GM19099 (cell line): ENCODE data around the gene C19orf25.

ENCODE experiments used
- POLR2A ChIP-seq: IDR thresholded peaks from 3 replicates; pipeline ENCODE4 v1.6.1; 2011; ENCODE audit warnings: low read depth; ENCODE audit not compliant: insufficient read length; ENCODE audit errors: extremely low read depth

C19orf25 gene

DNA sequence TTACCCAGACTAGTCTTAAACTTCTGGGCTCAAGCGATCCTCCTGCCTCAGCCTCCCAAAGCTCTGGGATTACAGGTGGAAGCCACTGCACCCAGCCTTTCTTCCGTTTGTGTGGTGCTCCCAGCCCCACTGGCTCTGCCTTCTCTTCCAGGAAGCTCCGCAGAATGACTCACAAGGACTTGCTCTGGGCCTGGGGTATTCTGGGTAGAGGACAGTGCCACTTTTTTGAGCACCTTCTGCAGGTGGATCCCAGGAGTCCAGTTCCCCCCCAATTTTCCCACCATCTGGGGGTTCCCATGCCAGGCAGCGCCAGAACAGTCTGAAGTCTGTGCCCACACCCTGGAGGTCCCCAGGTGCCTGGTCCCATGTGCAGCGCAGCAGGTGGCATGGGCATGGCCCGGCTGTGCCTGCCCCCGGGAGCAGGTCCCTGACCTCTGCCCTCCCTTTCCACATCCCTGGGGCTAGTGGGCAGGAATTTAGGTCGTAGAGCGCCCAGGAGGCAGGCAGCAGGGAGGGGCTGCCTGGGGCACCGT lies 13.5 kb upstream of the C19orf25 start:
- no peak for TF ChIP-seq POLR2A

DNA sequence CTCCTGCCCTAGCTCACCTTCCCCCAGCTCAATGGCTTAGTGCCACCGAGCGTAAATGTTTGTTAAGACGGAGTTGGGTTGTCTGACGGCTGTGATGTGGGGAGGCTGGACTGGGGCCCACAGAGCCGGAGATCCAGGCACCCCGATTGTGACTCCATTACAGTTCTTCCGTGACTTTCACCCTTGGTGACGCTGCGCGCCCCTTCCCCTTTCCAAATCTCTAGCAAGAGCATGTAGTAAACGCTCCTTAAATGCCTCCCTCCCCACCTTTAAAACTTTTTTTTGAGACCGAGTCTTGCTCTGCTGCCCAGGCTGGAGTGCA lies 12.8 kb upstream of the C19orf25 start:
- TF ChIP-seq POLR2A = no peak

DNA sequence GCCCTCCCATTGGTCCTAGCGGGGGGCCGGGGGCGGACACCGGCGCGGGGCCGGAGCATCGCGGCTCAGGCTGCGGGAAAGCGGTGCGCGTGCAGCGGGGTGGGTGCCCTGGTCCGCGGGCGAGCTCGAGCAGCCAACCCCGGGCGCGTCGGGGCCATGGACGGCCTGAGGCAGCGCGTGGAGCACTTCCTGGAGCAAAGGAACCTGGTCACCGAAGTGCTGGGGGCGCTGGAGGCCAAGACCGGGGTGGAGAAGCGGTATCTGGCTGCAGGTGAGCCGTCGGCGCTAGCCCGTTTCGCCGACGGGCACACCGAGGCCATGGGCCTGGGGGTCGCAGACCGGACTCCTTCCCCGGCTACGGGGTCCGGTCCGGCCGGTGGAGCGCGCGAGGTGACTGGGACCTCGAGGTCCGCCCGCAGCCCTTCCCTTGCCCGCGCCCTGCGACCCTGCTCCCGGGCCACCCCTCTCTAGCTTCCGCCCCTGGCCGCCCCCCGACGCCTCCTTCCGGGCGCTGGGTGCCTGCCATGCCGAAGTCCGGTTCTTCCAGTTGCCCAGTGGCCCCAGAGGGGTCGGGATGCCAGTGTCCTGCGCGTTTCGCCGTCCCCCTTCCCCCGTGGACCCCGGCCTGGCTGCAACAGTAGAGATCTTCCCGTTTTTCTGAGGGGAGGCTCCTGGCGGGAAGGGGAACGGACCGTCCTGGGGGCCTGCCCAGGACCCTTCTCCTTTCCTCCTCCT lies 12.3 kb upstream of the C19orf25 start, which contains the start of gene REEP6:
Gene REEP6, plus strand, starts transcription at position 68 of the 735 bp plus-strand sequence. Its CDS starts 89 bp downstream, at position 157.
- TF ChIP-seq POLR2A = no peak

DNA sequence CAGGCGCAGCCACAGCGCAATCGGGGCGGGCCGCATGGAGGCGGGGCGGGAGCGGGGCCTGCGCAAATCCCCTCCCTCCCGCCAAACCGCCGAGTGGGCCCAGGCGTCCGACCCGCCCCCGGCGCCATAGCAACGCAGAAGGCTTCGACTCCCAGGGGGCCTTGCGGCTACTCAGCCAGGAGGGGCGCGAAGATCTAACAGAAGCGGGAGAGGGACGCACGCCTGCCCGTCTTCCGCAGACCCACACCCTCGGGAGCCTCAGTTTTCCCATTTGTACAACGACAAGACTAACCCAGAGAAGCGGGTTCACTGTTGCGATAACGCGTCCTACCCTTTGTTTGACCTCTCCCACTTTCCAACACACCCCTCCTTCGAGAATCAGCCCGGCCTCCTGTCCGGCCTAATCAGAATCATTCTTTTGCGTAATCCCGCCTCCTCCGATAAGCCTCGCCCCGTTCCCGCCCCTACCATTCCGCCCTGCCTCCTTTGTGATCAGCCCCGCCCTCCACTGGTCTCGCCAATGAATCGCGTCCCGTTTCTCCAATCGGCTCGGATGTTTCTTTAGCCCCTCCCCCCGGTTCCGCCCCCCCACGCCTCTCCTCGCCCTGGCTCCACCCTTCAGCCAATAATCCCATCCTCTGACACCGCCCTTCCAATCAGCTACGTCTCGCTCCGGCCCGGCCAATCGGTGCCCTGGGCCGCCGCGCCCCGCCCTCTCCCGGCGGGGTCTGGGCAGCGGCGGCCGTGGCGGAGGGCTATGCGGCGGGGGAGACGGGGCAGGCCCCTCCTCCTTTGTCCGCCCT lies 11.5 kb upstream of the C19orf25 start, which contains the start of gene PCSK4:
Gene PCSK4, minus strand, starts transcription at position 40 of the 803 bp plus-strand sequence. Its CDS starts 4 bp downstream, at position 36.
- no peak for TF ChIP-seq POLR2A

DNA sequence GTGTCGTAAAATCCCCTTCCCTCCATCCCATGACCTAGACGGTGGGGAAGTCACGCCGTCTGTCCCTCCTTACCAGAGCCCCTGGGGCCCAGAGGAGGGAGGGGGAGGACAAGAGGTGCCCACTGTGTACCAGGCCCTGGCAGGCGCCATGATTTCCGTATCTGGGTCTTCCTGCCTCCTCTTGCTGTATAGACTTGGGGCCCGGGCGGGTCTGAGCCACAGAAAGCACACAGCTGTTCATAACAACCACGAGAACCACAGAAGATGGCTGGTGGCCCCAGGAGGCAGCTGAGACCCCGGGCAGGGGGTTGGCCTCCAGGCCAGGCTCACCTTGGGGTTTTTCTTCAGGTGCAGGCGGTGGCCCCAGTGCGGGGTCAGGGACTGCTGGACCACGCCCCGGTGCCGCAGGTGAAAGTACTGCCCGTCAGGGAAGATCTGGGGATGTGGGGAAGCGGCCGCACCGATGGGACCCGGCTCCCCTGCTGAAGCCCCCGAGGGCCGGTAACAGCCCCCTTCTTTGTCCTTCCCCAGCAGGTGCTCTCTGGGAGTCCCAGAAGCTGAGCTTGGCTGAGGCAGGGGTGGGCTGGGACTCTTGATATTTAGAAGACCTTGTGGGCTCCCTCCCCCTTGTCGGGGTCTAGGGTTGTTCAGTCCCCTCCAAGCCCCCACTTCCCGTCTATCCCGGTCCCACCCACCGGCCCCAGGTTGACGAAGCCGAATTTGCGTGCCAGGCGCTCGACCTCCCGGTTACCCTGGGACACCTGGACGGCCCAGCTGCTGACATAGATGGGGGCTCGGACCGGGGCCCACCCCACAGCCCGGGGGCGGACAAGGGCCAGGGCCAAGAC lies 10.7 kb upstream of the C19orf25 start:
- TF ChIP-seq POLR2A = peak; percentile 38

DNA sequence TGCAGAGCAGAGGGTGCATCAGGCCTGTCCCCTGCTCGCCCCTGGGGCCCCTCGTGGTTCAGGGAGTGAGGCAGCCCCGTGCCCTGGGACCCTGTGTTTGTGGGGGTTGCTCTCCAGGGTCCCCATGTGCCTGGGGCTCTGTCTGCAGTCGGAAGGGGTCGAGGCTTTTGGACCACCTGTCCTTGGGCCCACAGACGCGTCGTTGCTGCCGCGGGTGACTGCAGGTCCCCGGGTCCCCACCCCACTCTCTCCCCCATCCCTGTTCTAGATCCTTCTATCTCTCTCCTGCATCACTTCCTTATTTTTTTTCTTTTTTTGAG lies 9.2 kb upstream of the C19orf25 start:
- TF ChIP-seq POLR2A = no peak

DNA sequence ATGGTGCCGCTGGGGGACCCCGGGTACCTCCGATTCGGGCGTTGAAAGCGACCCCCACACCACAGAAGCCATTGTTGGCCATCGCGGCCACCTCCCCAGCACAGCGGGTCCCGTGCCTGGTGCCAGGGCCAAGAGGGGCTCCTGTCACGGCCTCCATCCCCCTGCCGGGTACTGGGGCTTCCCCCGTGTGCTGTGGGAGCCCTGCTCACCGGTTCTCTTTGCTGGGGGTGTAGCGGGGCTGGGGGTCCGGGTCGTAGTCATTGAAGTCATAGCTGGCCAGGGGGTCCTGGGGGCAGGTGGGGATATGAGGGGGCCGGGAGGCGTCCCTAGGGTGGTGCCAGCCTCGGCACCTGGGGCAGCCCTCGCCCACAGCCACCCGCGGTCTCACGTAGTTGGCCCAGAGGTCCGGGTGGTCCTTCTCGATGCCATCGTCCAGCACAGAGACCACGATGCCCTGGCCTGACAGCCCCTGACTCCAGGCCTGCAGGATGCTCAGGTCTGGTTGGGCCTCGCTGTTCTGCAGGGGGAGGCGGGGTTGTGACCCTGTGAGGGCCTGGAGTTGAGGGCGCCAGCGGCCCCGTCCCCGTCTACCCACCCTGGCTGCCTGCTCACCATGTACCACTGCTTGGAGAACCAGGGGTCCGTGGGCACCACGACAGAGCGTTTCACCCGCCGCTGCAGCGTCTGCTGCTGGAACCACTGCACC lies 8.7 kb upstream of the C19orf25 start:
- TF ChIP-seq POLR2A = no peak

DNA sequence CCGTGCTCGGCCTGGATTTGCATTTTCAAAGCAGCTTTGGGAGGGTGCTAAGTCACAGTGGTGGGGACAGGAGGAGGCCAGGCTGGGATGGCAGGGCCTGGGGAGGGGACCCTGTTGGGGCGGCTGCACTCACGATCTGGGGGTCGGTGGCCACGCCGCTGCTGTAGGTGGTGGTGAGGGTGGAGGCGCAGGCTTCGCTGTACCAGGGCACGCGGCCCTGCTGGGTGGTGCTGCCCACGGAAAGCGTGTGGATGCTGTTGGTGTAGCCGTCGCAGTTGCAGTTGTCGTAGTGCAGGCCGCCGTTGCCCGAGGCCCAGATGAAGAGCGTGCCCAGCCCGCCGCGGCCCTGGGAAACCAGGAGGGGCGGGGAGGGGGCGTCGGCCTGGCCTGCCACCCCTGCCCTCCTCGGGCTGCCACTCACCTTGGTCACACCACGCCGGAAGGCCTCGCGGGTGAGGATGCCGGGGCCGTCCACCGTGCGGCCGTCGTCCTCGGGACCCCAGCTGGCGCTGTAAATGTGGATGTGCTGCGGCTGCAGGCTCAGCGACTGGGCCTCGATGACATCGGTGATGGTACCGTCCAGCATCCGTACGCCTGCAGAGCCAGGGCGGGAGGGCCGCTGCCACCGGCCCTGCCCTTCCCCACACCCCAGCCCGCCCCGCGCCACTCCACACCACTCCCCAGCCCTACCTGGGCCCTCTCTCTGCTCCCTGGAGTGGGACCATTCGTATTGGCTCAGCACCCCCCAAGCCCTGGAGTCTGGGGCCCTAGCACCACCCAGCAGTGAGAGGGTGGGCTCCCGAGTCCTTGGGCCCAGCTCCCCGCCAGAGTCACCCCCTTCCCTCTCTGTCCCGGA lies 7.9 kb upstream of the C19orf25 start:
- no peak for TF ChIP-seq POLR2A

DNA sequence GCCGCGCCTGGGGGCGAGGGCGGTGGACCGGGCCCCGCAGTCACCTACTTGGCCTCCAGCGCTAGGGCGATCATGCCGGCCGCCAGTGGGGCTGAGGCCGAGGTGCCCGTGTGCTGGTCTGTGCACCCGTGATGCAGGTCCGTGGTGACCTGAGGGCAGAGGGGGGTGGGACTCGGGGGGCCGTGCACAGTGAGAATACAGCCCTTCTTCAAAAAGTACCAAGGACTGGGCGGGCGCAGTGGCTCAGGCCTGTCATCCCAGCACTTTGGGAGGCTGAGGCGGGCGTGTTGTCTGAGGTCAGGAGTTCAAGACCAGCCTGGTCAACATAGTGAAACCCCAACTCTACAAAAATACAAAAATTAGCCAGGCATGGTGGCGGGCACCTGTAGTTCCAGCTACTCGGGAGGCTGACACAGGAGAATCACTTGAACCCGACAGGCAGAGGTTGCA lies 5.0 kb upstream of the C19orf25 start:
- no peak for TF ChIP-seq POLR2A

DNA sequence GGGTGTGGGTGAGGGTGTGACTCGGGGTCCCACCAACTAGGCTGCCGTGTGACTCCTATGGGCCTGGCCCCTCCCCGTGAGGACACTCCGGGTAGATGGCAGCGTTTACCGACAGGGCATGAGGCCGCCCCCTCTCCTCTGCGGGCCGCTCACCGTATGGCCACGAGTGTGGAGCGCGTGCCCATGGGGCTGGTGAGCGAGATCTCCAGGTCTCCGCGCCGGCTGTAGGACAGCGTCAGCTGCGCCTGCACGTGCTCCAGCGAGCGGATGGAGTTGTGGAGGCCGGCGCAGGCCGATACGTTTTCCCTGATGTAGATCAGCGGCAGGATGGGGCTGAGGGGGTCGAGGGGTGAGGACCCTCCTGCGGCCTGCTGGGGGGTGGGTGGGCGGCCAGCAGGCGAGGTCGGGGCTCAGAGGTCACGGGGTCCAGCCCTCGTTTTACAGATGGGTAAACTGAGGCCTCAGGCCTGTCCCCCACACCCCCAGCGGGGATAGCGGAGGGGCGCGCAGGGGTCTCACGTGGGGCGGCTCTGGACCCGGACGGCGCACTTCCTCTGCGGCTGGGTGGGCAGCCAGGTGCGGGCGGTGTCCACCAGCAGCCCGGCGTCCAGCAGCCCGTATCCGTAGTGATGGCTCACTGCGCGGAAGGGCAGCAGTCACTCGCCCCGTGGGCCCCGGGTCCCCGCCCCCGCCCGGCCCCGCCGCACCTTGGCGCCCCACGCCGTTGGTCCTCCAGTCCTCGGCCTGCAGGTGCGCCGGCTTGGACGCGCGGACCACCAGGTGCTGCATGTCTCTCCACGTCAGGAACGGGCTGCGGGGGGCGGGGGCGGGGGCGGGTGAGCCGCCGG lies 4.3 kb upstream of the C19orf25 start:
- TF ChIP-seq POLR2A = no peak

DNA sequence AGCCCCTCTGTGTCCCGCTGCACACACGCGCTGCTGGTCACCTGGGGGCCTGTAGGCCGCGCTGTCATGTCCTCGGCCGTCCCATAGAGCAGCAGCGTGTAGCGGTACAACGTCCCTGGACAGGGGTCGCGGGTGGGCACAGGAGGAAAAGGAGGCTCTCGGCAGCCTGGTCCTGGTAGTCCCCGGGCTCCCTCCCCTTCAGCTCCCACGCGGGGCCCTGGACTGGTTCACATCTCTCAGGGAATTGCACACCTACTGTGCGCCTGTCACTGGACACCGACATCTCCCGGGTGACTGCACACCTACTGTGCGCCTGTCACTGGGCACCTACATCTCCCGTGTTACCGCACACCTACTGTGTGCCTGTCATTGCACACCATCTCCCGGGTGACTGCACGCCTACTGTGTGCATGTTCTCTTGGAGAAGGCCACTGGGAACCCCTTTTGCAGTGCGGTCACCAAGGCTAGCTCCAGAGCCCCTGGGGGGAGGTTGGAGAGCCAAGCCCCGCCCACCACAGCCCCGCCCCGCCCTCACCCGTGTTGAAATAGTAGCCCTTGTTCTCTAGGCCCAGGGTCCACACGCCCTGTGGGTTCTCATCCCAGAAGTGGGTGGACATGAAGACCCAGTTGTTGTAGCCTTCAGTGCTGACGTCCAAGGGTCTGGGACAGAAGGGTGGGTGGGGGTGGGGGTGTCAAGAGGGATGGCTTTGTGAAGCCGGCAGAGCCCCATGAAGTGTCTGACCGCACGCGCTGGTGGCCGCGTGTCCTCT lies 3.5 kb upstream of the C19orf25 start:
- TF ChIP-seq POLR2A = no peak

DNA sequence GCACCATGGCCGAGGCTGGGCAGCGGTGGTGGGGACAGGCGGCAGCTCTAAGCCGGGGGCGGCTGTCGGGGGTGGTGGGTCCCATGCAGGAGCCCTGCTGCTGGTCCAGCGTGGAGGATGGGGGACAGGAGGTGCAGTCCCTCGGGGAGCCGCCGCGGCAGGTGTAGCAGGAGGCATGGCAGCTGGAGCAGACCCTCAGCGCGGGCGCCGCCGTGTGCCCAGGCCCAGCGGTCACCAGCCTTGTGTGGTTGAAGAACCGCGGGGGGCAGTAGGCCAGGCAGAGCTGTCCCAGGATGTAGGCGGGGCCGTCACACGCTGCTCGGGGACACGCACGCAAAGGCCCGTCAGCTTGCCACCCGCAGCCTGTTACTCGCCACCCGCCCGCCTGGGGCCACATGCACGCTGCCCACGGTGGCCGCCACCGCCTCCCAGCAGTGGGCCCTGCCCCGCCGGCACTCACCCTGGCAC lies 2.9 kb upstream of the C19orf25 start:
- TF ChIP-seq POLR2A = no peak
